Smooth muscle cell (in vitro differentiated cells): Measurements from ENCODE around the gene ZNF462. TPM values are rescaled to one million over a fixed set of nuclear protein-coding genes. Genes with fewer than 3 reads are reported as not detected.
"Not testable (repeated sequence)": the region's sequence is repeated elsewhere in the genome, so short reads cannot be mapped to it uniquely, and the experiment has no call there.

Source experiments
- DNase-seq: peaks from one replicate; lab custom pipeline; 2025; ENCODE audit not compliant: unreplicated experiment; lab: John Stamatoyannopoulos, UW
- H2AFZ ChIP-seq: fragments of 200-600 bp; sonication (generic); 2 replicates; pipeline ENCODE4 v1.6.0; 2016; ENCODE audit warnings: antibody characterized with exemption, low read depth, mild to moderate bottlenecking
- H3F3A ChIP-seq: fragments of 200-600 bp; sonication (generic); 2 replicates; pipeline ENCODE4 v1.6.0; 2017; ENCODE audit warnings: antibody characterized with exemption, low read depth
- H3K27ac ChIP-seq: fragments of 200-600 bp; sonication (generic); 2 replicates; pipeline ENCODE4 v1.5.1; 2016; ENCODE audit warnings: low read depth, mild to moderate bottlenecking
- H3K27me3 ChIP-seq: fragments of 200-600 bp; sonication (generic); 2 replicates; pipeline ENCODE4 v1.6.1; 2016; ENCODE audit warnings: low read depth, mild to moderate bottlenecking
- H3K36me3 ChIP-seq: fragments of 200-600 bp; sonication (generic); 2 replicates; pipeline ENCODE4 v1.5.1; 2016; ENCODE audit warnings: low read depth
- H3K4me1 ChIP-seq: fragments of 200-600 bp; sonication (generic); 2 replicates; pipeline ENCODE4 v1.5.1; 2016; ENCODE audit warnings: low read depth
- H3K4me2 ChIP-seq: fragments of 200-600 bp; sonication (generic); 2 replicates; pipeline ENCODE4 v1.6.0; 2016; ENCODE audit warnings: mild to moderate bottlenecking
- H3K4me3 ChIP-seq: fragments of 200-600 bp; sonication (generic); 2 replicates; pipeline ENCODE4 v1.5.1; 2016; ENCODE audit warnings: mild to moderate bottlenecking
- H3K79me2 ChIP-seq: fragments of 200-600 bp; sonication (generic); 2 replicates; pipeline ENCODE4 v1.6.0; 2016; ENCODE audit warnings: low read depth, mild to moderate bottlenecking
- H3K9ac ChIP-seq: fragments of 200-600 bp; sonication (generic); 2 replicates; pipeline ENCODE4 v1.6.0; 2016; ENCODE audit warnings: low read depth
- H3K9me3 ChIP-seq: fragments of 200-600 bp; sonication (generic); replicated peaks from 2 replicates; pipeline ENCODE4 v1.5.1; 2016; ENCODE audit warnings: low read depth
- H4K20me1 ChIP-seq: fragments of 200-600 bp; sonication (generic); 2 replicates; pipeline ENCODE4 v1.6.0; 2016; ENCODE audit warnings: low read depth
- WGBS: methylation state at CpG from one replicate; pipeline ENCODE4 v1.1.7; 2016; ENCODE audit warnings: low lambda C conversion rate; 5-methylcytosine and 5-hydroxymethylcytosine counted together
- polyA plus RNA-seq: library from polyadenylated mRNA; unstranded; fragments of >200 nt; fragmentation: Nextera tagmentation; extraction: Ambion mirVana; gene quantifications from 2 replicates; pipeline ENCODE4 v1.2.1, GENCODE V29; 2016
- total RNA-seq: library from RNA; depleted of rRNA; stranded (reverse); fragments of >200 nt; gene quantifications from 2 replicates; pipeline ENCODE4 v1.2.3, GENCODE V29; 2014
- TF ChIP-seq, protein P1 (sequence below): fragments of 200-600 bp; sonication (generic); IDR thresholded peaks from 2 replicates; pipeline ENCODE4 v1.5.1; 2017; ENCODE audit warnings: borderline replicate concordance, mild to moderate bottlenecking, antibody characterized with exemption; ENCODE audit not compliant: insufficient read depth, poor library complexity, severe bottlenecking

Gene ZNF462
- total and polyA plus RNA-seq, 2 experiments from 2014 or later: 9.1 to 32.2 TPM

DNA sequence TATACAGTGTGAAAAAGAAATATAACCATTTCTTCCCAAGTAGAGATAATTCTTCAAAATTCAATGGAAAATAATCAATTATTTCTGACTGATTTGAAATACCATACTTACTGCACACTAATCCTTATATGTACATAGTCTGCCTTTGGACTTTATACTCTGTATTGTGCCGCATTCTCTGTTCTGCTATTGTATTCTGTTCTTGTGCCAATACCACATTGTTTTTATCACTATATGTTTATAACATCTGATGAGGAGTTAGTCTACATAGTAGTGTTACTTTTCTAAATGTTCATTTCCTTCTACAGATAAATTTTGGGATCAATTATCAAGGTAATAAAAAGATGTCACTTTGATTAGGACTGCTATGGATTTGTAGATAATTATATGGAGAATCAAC, 16.7 kb upstream of the ZNF462 start:
- Histone ChIP-seq H3K9ac (no peak overlapping the region), H3K36me3 (no peaks in the 10 kb centered on the region), H3K27ac (no peak overlapping the region), H2AFZ (no peak overlapping the region), H3K9me3 (no peaks in the 10 kb centered on the region), H4K20me1 (no peaks in the 10 kb centered on the region), H3K79me2 (no peaks in the 10 kb centered on the region), H3K4me2 (no peak overlapping the region), H3F3A (no peaks in the 10 kb centered on the region), H3K4me1 (no peaks in the 10 kb centered on the region), H3K27me3 (no peaks in the 10 kb centered on the region), H3K4me3 (no peak overlapping the region)
- TF ChIP-seq, protein P1, sequence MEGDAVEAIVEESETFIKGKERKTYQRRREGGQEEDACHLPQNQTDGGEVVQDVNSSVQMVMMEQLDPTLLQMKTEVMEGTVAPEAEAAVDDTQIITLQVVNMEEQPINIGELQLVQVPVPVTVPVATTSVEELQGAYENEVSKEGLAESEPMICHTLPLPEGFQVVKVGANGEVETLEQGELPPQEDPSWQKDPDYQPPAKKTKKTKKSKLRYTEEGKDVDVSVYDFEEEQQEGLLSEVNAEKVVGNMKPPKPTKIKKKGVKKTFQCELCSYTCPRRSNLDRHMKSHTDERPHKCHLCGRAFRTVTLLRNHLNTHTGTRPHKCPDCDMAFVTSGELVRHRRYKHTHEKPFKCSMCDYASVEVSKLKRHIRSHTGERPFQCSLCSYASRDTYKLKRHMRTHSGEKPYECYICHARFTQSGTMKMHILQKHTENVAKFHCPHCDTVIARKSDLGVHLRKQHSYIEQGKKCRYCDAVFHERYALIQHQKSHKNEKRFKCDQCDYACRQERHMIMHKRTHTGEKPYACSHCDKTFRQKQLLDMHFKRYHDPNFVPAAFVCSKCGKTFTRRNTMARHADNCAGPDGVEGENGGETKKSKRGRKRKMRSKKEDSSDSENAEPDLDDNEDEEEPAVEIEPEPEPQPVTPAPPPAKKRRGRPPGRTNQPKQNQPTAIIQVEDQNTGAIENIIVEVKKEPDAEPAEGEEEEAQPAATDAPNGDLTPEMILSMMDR: no peak
- 100% methylated on average over 1 of the region's 1 CpG for WGBS
- DNase-seq: no peak

DNA sequence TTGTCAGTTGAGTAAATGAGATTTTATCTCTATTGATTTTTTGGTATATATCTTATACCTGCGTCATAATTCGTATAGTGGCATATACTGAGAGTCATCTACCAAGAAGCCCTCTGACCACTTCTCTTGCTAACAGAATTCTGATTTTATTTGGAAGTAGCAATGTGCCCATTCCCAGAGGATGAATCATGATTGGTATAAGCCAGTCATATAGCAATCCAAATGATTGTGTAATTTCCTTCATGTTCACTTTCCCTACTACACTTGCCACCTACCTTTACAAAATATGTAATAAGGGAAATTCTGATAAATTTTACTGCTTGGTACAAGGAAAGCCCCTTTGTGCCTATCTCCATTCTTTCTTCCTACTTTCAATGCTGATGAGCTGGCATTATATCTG, 16.1 kb upstream of the ZNF462 start:
- Histone ChIP-seq H4K20me1 (no peaks in the 10 kb centered on the region), H2AFZ (no peak overlapping the region), H3F3A (no peaks in the 10 kb centered on the region), H3K27me3 (no peaks in the 10 kb centered on the region), H3K9ac (no peak overlapping the region), H3K79me2 (no peaks in the 10 kb centered on the region), H3K4me1 (no peaks in the 10 kb centered on the region), H3K4me2 (no peak overlapping the region), H3K36me3 (no peaks in the 10 kb centered on the region), H3K4me3 (no peak overlapping the region), H3K9me3 (no peaks in the 10 kb centered on the region), H3K27ac (no peak overlapping the region)
- TF ChIP-seq, protein P1: no peak
- no peak for DNase-seq
- 90% methylated on average over 2 of the region's 2 CpGs for WGBS

DNA sequence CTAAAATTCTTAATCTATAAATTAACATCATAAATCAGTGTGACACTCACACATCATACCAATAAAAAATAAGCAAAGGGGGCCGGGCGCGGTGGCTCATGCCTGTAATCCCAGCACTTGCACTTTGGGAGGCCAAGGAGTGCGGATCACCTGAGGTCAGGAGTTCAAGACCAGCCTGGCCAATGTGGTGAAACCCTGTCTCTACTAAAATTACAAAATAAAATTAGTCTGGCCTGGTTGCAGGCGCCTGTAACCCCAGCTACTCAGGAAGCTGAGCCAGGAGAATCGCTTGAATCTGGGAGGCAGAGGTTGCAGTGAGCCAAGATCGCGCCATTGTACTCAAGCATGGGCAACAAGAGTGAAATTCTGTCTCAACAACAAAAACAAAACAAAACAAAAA, 11.3 kb upstream of the ZNF462 start:
- H3F3A ChIP-seq: not testable (repeated sequence)
- 96% methylated on average over 8 of the region's 8 CpGs for WGBS

DNA sequence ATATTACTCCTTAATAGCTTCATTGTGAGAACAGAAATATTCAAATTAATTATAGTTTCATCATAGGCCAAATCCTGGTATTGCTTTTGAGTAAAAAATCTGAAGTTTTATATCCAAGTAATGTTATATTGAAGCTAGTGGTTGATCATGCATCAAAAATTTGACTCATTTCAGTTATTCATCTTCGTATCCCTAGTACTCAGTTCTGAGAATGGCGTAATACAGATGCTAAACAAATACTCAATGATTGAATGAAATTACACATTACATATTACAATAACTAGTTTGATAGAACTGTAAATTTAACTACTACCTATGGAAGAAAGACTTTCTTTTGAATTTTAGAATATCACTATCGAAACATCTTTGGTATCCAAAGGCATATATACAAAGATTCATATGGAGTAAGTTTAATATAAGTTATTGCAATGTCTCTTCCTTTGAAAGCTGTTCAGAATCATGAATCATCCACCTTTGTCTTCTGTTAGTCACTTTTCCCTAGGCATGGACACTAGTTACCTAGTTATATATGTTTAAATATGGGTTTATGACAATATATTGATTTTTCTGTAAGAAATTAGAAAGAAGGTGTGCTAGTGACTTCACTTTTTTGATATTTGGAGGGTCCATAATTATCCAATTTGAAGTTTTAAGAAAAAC, 5.0 kb upstream of the ZNF462 start:
- no peak overlapping the region for H3K27ac ChIP-seq
- no peak overlapping the region for H3K4me2 ChIP-seq
- peaks cover 8% of the 10 kb centered on the region for H3K79me2 ChIP-seq
- peaks cover 4% of the 10 kb centered on the region for H3K4me1 ChIP-seq
- H3K27me3 ChIP-seq: no peaks in the 10 kb centered on the region
- 96% methylated on average over 3 of the region's 3 CpGs for WGBS
- no peak overlapping the region for H3K9ac ChIP-seq
- no peak for DNase-seq
- no peaks in the 10 kb centered on the region for H4K20me1 ChIP-seq
- H3K9me3 ChIP-seq: no peaks in the 10 kb centered on the region
- H3K36me3 ChIP-seq: no peaks in the 10 kb centered on the region
- no peak overlapping the region for H2AFZ ChIP-seq
- TF ChIP-seq, protein P1: no peak
- no peak overlapping the region for H3K4me3 ChIP-seq
- H3F3A ChIP-seq: no peaks in the 10 kb centered on the region

More for the DNA sequence above, 11.3 kb upstream of the ZNF462 start:
- not testable (repeated sequence) for H3K4me3 ChIP-seq, H2AFZ ChIP-seq, H3K4me2 ChIP-seq, H4K20me1 ChIP-seq, H3K27me3 ChIP-seq, H3K9ac ChIP-seq, H3K36me3 ChIP-seq, H3K27ac ChIP-seq, H3K79me2 ChIP-seq, H3K4me1 ChIP-seq, DNase-seq, H3K9me3 ChIP-seq
